ENCODE results near the gene PTDSS2. TPM values are rescaled to one million over a fixed set of nuclear protein-coding genes. Genes with fewer than 3 reads are reported as not detected.

Gene PTDSS2
- total RNA-seq, 1 donor from 2014 or later, result 50.4 TPM

- Mint-ChIP-seq H3K4me3 (ENCODE audit: low read depth) (no peak overlapping the region), H3K27me3 (no peaks in the 10 kb centered on the region), H3K27ac (no peak overlapping the region), H3K4me1 (ENCODE audit: low read depth) (peaks cover 15% of the 10 kb centered on the region), H3K9me3 (ENCODE audit: low read depth) (no peaks in the 10 kb centered on the region), H3K36me3 (ENCODE audit: insufficient read depth) (peaks cover 2% of the 10 kb centered on the region)
- TF ChIP-seq CTCF (IDR thresholded peaks at IDR 0.05; ENCODE audit: unreplicated experiment), result no peak
- DNase-seq (ENCODE audit: low spot score, unreplicated experiment), result no peak
Measured at GRCh38 chr11:472816-473215, 22.7 kb downstream of the PTDSS2 start.

GRCh38 chr11:473415-473814 is 23.3 kb downstream of the PTDSS2 start:
- Mint-ChIP-seq H3K4me3 (ENCODE audit: low read depth) (no peak overlapping the region), H3K36me3 (ENCODE audit: insufficient read depth) (peaks cover 2% of the 10 kb centered on the region), H3K4me1 (ENCODE audit: low read depth) (peaks cover 11% of the 10 kb centered on the region), H3K27me3 (no peaks in the 10 kb centered on the region), H3K9me3 (ENCODE audit: low read depth) (no peaks in the 10 kb centered on the region), H3K27ac (no peak overlapping the region)
- TF ChIP-seq CTCF (IDR thresholded peaks at IDR 0.05; ENCODE audit: unreplicated experiment), result no peak
- no peak for DNase-seq (ENCODE audit: low spot score, unreplicated experiment)

- DNase-seq (ENCODE audit: low spot score, unreplicated experiment), result no peak
- H3K27me3 Mint-ChIP-seq, result no peaks in the 10 kb centered on the region
- no peak overlapping the region for H3K27ac Mint-ChIP-seq
- no peak for TF ChIP-seq CTCF (IDR thresholded peaks at IDR 0.05; ENCODE audit: unreplicated experiment)
- H3K4me3 Mint-ChIP-seq (ENCODE audit: low read depth), result no peak overlapping the region
- peaks cover 8% of the 10 kb centered on the region for H3K4me1 Mint-ChIP-seq (ENCODE audit: low read depth)
- peaks cover 2% of the 10 kb centered on the region for H3K36me3 Mint-ChIP-seq (ENCODE audit: insufficient read depth)
- H3K9me3 Mint-ChIP-seq (ENCODE audit: low read depth), result no peaks in the 10 kb centered on the region
Measured at GRCh38 chr11:473962-474785, 24.1 kb downstream of the PTDSS2 start.

- peaks cover 2% of the 10 kb centered on the region for H3K4me1 Mint-ChIP-seq (ENCODE audit: low read depth)
- H3K4me3 Mint-ChIP-seq (ENCODE audit: low read depth), result no peak overlapping the region
- no peaks in the 10 kb centered on the region for H3K9me3 Mint-ChIP-seq (ENCODE audit: low read depth)
- DNase-seq (ENCODE audit: low spot score, unreplicated experiment), result no peak
- H3K27ac Mint-ChIP-seq, result no peak overlapping the region
- H3K27me3 Mint-ChIP-seq, result no peaks in the 10 kb centered on the region
- no peak for TF ChIP-seq CTCF (IDR thresholded peaks at IDR 0.05; ENCODE audit: unreplicated experiment)
- peaks cover 2% of the 10 kb centered on the region for H3K36me3 Mint-ChIP-seq (ENCODE audit: insufficient read depth)
Measured at GRCh38 chr11:474914-475506, 24.9 kb downstream of the PTDSS2 start.

- H3K4me3 Mint-ChIP-seq (ENCODE audit: low read depth), result no peak overlapping the region
- H3K27ac Mint-ChIP-seq, result no peak overlapping the region
- peaks cover 5% of the 10 kb centered on the region for H3K36me3 Mint-ChIP-seq (ENCODE audit: insufficient read depth)
- no peak for DNase-seq (ENCODE audit: low spot score, unreplicated experiment)
- H3K9me3 Mint-ChIP-seq (ENCODE audit: low read depth), result no peaks in the 10 kb centered on the region
- H3K4me1 Mint-ChIP-seq (ENCODE audit: low read depth), result no peaks in the 10 kb centered on the region
- TF ChIP-seq CTCF (IDR thresholded peaks at IDR 0.05; ENCODE audit: unreplicated experiment), result no peak
- H3K27me3 Mint-ChIP-seq, result no peaks in the 10 kb centered on the region
Measured at GRCh38 chr11:475941-476340, 25.9 kb downstream of the PTDSS2 start.
